Fibroblast of pulmonary artery (primary cell): ENCODE results near the gene SETDB1.

Experiments used
- DNase-seq: peaks from one replicate; pipeline ENCODE4 v3.0.0-alpha.2; 2010; ENCODE audit warnings: low read depth
- H3K4me3 ChIP-seq: replicated peaks from 2 replicates; pipeline ENCODE4 v1.5.1; 2011; ENCODE audit warnings: low read depth, mild to moderate bottlenecking, control low read depth, low read length, moderate library complexity
- CTCF ChIP-seq: IDR thresholded peaks from 2 replicates; pipeline ENCODE4 v1.5.1; 2011; ENCODE audit warnings: mild to moderate bottlenecking, control low read depth, low read length, inconsistent platforms; ENCODE audit errors: missing control alignments

The SETDB1 gene

GRCh38 chr1:151001602-151002001, 75.4 kb downstream of the SETDB1 start:
- no peak for TF ChIP-seq CTCF
- no peak for DNase-seq

DNA sequence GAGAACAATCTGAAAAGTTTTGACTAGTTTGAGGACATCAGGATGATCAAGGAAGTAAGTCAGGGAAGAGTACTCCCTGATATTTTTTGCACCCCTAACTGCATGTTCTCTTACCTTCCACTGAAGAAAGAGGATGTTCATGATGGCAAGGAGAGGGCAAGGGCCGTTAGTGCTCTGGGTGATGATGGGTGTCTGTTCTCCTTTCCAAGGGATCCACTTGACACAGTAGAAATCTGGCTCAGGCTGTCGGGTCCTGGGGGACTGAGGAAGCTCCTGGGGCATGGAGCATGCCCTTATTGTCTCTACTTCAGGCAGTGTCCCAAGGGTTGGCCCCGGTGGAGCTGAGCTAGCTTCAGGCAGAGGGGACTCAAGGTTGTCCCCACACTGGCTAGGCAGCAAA, 75.9 kb downstream of the SETDB1 start:
- H3K4me3 ChIP-seq: no peak overlapping the region
- DNase-seq: no peak
- no peak for TF ChIP-seq CTCF

More at GRCh38 chr1:151001602-151002001, 75.4 kb downstream of the SETDB1 start:
- H3K4me3 ChIP-seq: no peak overlapping the region

GRCh38 chr1:151002611-151003010, 76.4 kb downstream of the SETDB1 start:
- TF ChIP-seq CTCF: no peak
- DNase-seq: no peak
- no peak overlapping the region for H3K4me3 ChIP-seq

DNA sequence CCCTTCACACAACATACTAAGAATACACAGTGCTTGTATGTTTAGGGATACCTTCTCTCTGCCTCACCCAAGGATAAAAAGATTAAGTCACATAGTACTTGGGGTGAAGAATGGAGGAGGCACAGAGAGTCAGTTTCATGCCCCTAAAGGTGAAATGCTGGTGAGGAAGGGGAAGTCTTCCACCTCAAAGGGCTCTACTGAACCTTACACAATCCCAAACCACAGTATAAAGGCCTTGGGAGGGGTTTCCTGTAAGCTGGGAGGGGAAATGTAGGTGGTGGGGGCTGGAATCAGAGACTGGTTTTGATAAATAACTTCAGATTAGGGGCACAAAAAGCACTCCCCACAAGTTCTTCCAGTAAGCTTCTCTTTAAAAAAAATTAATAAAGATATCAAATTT, 77.0 kb downstream of the SETDB1 start:
- no peak overlapping the region for H3K4me3 ChIP-seq
- no peak for DNase-seq
- no peak for TF ChIP-seq CTCF

DNA sequence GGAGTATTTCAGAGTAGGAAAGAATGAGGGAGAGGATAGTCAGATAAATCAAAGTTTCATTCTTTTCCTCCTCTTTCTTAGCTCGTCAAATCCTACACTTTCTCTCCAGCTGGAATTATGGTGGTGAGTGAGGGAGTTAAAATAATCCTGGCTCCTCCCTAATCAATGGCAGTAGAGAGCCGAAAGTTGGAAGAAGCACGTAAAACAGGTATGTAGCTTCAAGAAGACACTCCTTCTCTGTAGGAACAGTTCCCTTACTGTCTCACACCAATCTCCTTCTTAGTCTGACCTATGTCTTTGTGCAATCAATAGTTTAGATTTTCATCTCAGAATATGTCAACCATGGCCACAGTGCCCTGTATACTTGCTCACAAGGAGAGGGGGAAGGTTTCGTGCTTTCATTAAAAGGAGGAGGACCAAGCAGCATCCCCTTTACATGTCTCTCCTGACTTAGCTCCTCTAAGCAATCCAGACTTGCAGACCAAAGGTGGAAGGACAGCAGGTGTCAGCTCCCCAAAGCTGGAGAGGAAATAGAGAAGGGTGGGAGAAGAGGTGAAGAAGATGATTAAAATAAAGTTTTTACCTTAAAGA, 79.7 kb downstream of the SETDB1 start:
- no peak for TF ChIP-seq CTCF
- peak overlapping the region; percentile 69 for H3K4me3 ChIP-seq
- DNase-seq: no peak

DNA sequence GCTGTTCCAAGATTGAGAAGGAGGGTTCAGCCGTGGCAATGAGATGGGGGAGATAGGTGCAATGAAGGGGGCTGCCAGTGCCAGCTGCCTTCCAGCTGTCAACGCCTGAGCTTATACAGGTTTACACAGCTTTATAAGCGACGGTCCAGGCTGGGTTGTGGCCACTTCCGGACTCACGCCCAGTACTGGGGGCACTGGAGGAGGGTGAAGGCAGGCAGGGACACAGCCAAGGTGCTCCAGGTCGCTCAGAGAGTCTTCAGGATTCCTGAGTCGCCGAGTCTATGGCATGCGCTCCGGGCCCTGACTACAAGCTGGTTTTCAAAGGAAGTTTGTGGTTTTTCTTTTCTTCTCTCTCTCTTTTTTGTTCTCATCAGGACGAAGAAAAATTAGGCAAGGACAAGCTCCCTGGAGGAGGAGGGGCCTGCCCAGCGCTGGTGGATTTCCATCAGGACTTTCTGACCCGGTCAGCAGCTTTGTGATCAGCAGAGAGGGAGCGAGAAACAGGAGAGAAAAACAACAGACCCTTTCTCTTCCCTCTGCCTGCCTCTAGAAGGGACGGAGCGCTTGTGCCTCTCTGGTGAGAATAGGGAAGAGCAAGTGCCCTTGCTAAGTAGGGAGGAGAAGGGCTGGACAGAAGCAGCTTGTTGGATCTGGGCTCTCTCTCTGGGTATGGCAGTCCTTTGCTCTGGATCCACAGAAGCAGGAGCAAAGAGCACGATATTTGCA, 80.3 kb downstream of the SETDB1 start, which contains the start of gene MINDY1:
Gene MINDY1, minus strand, starts transcription at position 576 of the 726 bp plus-strand sequence. CDS start 4,285 bp downstream, outside the sequence.
- DNase-seq: peak; percentile 90
- H3K4me3 ChIP-seq: peak within 1 kb of the TSS; percentile 69
- TF ChIP-seq CTCF: peak; percentile 67

- peak overlapping the region; percentile 98 for H3K4me3 ChIP-seq
- DNase-seq: no peak
- no peak for TF ChIP-seq CTCF
Observed at GRCh38 chr1:151007853-151008243, 81.7 kb downstream of the SETDB1 start.
